DOHH2 (cell line): ENCODE data around the gene MAP4K5.

Experiments used
- EZH2phosphoT487 ChIP-seq: fragments of 200-600 bp; sonication (generic); IDR thresholded peaks from 2 replicates; pipeline ENCODE4 v1.6.1; 2017; ENCODE audit warnings: borderline replicate concordance, mild to moderate bottlenecking, antibody characterized with exemption, low read length, moderate library complexity, mixed read lengths
- TF ChIP-seq, protein P1 (sequence below): fragments of 200-600 bp; sonication (generic); IDR thresholded peaks from one replicate; pipeline ENCODE4 v1.5.1; 2014; ENCODE audit warnings: antibody characterized with exemption, mild to moderate bottlenecking, low read depth, low read length; ENCODE audit not compliant: poor library complexity, severe bottlenecking

DNA sequence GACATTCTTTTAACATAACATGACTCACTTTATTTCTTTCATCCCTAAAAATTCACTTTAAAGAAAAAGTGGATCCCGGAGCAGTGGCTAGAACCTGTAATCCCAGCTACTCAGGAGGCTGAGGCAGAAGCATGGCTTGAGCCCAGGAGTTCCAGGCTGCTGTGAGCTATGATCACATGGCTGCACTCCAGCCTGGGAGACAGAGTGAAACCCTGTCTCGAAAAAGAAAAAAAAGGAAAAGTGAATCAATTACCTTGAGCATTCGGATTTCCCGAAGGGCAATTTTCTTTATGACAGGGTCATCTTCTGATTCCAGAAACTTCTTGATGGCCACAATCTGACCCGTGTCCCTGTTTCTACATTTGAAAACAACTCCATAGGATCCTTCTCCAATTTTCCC is 136.9 kb downstream of the MAP4K5 start:
- TF ChIP-seq, protein P1, sequence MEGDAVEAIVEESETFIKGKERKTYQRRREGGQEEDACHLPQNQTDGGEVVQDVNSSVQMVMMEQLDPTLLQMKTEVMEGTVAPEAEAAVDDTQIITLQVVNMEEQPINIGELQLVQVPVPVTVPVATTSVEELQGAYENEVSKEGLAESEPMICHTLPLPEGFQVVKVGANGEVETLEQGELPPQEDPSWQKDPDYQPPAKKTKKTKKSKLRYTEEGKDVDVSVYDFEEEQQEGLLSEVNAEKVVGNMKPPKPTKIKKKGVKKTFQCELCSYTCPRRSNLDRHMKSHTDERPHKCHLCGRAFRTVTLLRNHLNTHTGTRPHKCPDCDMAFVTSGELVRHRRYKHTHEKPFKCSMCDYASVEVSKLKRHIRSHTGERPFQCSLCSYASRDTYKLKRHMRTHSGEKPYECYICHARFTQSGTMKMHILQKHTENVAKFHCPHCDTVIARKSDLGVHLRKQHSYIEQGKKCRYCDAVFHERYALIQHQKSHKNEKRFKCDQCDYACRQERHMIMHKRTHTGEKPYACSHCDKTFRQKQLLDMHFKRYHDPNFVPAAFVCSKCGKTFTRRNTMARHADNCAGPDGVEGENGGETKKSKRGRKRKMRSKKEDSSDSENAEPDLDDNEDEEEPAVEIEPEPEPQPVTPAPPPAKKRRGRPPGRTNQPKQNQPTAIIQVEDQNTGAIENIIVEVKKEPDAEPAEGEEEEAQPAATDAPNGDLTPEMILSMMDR = no peak
- TF ChIP-seq EZH2phosphoT487 = no peak
